Measurements from ENCODE around the gene CD247.

Gene CD247

DNA sequence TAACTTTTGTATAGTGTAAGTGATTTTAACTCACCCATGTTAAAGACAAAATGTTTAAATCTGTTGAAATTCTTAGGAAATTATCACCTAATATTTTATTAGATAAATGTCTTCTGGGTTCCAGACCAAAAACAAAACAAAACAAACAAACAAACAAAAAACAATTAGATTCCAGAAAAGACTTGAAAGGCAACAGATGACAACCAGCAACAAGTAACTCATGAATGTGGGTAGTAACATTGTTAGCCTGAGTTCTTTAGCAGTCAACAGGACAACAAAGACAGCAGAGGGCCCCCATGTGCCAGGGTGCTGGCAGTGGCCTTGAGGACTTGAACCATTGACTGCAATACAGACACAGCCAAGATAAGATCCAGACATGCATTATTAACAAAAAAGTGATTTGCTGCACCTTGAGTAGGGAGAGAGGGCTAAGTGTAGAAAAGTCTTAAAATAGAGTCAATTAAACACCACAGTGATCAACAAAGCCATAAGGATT is 2.4 kb upstream of the CD247 start:
- no peak for DNase-seq (ENCODE audit: extremely low read depth, low read depth)
- H3K4me3 ChIP-seq (replicated peaks; ENCODE audit: low read depth, low read length): no peak overlapping the region
- TF ChIP-seq, protein P1, sequence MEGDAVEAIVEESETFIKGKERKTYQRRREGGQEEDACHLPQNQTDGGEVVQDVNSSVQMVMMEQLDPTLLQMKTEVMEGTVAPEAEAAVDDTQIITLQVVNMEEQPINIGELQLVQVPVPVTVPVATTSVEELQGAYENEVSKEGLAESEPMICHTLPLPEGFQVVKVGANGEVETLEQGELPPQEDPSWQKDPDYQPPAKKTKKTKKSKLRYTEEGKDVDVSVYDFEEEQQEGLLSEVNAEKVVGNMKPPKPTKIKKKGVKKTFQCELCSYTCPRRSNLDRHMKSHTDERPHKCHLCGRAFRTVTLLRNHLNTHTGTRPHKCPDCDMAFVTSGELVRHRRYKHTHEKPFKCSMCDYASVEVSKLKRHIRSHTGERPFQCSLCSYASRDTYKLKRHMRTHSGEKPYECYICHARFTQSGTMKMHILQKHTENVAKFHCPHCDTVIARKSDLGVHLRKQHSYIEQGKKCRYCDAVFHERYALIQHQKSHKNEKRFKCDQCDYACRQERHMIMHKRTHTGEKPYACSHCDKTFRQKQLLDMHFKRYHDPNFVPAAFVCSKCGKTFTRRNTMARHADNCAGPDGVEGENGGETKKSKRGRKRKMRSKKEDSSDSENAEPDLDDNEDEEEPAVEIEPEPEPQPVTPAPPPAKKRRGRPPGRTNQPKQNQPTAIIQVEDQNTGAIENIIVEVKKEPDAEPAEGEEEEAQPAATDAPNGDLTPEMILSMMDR (IDR thresholded peaks at IDR 0.05; ENCODE audit: low read depth, low read length, missing control alignments): no peak

DNA sequence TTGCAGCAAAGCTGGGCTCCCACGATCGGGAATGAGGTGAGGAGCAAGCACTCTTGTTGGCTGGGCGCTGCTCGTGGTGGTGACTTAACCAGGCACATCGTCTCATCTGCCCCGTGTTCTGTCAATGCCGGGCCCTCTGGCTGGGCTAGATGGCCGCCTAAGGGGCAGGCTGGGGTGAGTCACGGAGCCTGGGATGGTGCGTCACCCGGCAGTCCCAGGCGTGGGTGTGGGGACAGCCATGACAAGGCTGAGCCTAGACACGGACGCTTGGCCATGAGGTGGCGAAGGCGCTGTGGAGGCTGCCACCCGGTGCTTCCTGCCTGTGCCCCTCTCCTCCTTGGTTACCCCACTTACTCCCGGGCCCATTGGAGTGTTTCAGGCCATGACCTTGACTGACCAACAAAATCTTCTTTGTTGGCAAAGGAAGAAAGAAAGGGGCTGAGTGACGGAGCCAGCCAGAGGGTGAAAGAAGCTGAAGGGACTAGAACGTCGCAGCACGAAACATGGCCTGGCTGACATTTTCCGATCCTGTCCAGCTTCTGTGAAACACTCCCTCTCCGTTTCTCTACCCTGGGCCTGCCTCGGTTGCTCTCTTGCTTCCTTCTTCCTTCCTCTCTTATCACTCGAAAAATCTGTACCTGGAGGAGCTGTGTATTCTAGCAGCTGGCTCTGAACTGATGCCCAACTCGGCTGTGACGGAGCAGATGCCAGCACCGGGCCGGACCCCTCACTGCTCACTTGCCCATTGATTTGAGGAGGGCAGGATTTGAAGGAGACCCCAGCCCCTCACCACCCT is 596 bp downstream of the CD247 start:
- DNase-seq (ENCODE audit: extremely low read depth, low read depth): no peak
- TF ChIP-seq, protein P1 (IDR thresholded peaks at IDR 0.05; ENCODE audit: low read depth, low read length, missing control alignments): no peak

DNA sequence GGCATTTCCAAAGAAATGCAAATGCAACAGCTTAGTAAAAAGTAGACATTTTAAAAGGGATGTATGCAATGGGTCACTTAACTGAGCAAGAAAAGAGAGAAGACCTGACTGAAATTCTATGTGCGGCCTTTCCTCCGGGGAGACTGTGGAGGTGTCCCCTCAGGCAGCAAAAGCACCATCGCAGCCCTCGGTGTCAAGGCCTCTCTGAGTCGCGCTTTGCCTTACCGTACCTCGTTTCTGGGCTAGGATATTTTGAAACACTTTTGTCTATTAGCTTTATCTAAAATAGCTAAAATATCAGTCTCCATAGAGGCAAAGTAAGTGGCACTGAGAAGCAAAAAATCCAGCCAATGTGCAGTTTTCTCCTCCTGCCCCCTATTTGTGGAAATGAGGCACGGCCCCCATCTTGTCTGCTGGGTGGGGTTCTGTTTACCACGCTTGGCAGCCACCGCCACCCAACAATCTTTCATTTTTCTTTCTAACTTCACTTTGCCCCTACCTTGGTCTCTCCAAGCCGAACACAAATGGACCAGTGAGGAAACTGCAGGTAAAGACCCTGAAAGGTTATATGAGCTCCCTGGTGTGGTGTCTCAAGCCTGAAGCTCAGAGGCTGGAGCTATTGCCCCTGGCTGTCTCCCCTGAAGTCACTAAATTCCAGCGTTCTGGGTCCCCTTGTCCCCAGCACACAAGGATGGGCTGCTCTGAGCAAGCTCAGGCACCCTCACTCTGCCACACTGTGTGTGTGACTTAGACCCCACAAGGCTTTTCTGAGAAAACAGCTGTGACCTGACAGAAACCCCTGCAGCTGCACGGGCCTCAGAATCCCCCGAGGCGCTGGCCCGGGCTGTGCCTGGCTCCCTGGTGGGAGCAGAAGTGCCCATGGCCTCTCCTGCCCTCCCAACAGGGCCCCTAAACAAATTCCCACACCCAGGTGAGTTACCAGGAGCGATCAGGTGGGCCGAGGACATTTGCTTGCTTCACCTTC is 1.6 kb downstream of the CD247 start:
- TF ChIP-seq, protein P1 (IDR thresholded peaks at IDR 0.05; ENCODE audit: low read depth, low read length, missing control alignments): no peak
- DNase-seq (ENCODE audit: extremely low read depth, low read depth): no peak

More for the DNA sequence above, 596 bp downstream of the CD247 start:
- no peak overlapping the region for H3K4me3 ChIP-seq (replicated peaks; ENCODE audit: low read depth, low read length)

DNA sequence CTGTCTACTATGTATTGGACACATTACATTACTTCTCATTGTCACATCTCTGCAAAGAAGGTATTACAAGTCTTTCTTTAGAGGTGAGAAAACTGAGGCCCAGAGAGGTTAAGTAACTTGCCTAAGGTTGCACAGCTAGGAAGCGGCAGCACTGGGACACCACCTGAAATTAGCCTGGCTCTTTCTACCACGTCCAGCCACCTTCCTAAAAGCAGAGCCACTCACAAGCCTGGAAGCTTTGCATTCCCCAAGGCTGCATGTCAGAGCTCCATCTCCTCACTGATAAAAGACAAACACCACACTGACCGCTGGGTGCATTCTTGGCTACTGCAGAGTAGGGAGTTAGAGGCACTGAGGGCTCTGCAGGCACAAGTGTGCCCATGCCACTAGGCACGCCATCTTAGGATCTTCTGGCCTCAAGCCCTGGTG is 2.4 kb downstream of the CD247 start:
- TF ChIP-seq, protein P1 (IDR thresholded peaks at IDR 0.05; ENCODE audit: low read depth, low read length, missing control alignments): no peak
- H3K4me3 ChIP-seq (replicated peaks; ENCODE audit: low read depth, low read length): no peak overlapping the region
- DNase-seq (ENCODE audit: extremely low read depth, low read depth): no peak

More for the DNA sequence above, 1.6 kb downstream of the CD247 start:
- H3K4me3 ChIP-seq (replicated peaks; ENCODE audit: low read depth, low read length): no peak overlapping the region

DNA sequence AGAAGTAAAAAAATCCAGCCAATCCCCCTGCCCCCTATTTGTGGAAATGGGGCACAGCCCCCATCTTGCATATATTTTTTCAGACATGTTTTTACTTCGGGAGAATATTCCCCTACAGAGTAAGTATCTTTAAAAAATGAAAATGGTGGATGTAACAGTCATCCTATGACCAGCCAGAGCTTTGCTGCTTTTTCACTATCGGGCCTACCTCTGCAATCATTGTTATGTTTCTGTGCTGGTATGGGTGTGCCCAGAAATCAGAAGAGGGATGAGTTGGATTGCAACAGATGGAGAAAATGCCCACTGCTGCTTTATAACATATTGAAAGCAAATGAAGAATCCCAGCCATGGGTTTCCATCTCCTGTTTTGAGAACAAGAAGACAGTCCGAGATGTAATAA is 2.9 kb downstream of the CD247 start:
- no peak overlapping the region for H3K4me3 ChIP-seq (replicated peaks; ENCODE audit: low read depth, low read length)
- TF ChIP-seq, protein P1 (IDR thresholded peaks at IDR 0.05; ENCODE audit: low read depth, low read length, missing control alignments): no peak
- no peak for DNase-seq (ENCODE audit: extremely low read depth, low read depth)

DNA sequence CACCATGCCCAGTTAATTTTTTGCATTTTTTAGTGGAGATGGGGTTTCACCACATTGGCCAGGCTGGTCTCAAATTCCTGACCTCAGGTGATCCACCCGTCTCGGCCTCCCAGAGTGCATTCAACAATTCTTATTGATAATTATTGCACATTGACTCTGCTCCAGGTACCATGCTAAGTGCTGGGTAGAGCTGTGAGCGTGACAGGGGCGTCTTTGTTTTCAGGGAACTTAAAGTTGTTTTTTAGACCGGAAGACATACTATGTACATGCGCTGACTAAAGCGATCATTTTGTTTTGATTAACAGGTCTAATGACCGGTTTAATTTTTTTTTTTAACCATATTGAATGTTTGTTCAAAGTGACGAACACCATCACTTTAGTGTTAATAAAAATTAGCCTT is 4.0 kb downstream of the CD247 start:
- TF ChIP-seq, protein P1 (IDR thresholded peaks at IDR 0.05; ENCODE audit: low read depth, low read length, missing control alignments): no peak

More for the DNA sequence above, 4.0 kb downstream of the CD247 start:
- no peak overlapping the region for H3K4me3 ChIP-seq (replicated peaks; ENCODE audit: low read depth, low read length)
- DNase-seq (ENCODE audit: extremely low read depth, low read depth): no peak

All from HFF-Myc (cell line).